K562 treated with DMSO at 1 percent for 48 hours (cell line): ENCODE data around the gene C11orf97. TPM values are rescaled to one million over a fixed set of nuclear protein-coding genes. Genes with fewer than 3 reads are reported as not detected.

Experiments used
- total RNA-seq: library from RNA; unstranded; fragments of 300-600 nt; gene quantifications from 2 replicates; pipeline ENCODE4 v1.2.3, GENCODE V29; 2022; ENCODE audit warnings: low replicate concordance; ENCODE audit errors: extremely low read depth

Gene C11orf97, protein sequence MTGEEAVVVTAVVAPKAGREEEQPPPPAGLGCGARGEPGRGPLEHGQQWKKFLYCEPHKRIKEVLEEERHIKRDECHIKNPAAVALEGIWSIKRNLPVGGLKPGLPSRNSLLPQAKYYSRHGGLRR
- not detected in 2 replicates for total RNA-seq

DNA sequence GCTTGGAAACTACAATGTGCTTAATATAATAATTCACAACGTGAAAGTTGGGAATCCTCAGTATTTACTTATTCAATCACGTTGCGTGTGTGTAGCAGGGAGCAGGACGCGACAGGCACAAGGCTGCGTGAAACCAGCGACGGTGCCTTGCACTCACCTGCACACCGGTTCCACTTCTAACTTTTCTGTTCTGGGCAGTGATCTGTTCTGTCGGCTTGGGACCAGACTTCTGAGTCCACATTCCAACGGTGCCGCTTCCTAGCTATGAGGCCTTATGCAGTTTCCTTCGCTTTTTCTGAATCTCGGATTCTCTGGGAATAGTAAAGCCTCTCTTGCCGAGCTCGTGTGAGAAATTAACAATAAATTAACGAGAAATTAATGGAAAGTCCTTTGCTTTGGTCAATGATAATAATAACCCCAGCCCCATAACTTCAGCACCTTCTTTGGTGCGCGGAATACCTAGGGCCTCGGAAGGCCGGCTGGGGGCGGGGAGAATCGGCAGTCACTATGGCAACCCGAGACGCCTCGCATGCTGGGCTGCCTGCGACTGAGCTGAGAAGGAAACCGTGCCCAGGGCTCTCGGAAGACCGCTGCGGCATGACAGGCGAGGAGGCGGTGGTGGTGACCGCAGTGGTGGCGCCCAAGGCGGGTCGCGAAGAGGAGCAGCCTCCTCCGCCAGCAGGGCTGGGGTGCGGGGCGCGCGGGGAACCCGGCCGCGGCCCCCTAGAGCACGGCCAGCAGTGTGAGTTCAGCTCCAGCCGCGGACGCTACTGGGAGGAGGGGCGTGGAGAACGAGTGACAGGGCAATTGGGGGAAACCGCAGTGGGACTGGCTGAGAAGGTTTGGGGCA, at the start of gene C11orf97:
Gene C11orf97 (plus strand): TSS at position 530 of the 850 bp plus-strand sequence. CDS start 68 bp downstream, at position 598.

DNA sequence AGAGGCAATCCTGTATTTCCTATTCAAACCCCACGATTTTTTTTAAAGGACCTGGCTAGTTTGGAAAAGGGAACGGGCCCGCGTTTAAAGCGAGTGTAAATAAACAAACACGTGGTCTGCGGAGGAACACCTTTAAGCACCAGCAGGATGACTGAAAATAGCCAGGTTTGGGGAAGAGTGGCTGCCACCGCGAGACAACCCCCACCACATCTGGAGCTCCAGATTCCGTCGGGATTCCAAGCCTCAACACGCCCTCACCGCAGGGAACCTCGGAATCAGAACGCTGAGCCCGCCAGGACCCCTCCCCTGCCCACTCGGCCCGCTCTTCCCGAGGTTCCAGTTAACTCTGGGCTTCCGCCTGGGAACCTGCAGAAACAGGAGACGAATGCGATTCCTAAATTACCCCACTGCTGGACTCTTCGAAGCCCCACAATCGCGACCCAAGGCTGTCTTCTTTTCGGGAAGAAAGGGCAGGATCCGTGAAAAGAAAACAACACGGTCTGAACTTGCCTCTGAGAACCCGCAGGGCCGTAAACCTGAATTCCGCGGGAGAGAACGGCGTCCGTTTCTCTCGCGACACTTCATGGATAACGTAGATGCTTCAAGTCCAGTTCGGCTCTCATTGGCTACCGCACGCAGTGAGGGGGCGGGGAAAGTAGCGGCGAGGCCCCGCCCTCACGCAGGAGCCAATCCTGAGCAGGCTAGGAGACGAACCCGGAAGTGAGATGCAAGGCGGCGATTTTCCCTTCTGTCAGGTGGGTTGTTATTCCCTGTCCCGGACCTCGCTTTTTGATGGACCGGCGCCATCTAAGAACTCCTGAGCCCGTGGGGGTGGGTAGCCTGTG, 18.8 kb upstream of the C11orf97 start, which contains the start of the genes ANKRD49 and MRE11:
Gene ANKRD49 (plus strand): TSS at position 704 of the 845 bp plus-strand sequence. CDS start 2,710 bp downstream, outside the sequence.
Gene MRE11 (minus strand): TSS at position 564 of the 845 bp plus-strand sequence. CDS start 1,043 bp downstream, outside the sequence.

DNA sequence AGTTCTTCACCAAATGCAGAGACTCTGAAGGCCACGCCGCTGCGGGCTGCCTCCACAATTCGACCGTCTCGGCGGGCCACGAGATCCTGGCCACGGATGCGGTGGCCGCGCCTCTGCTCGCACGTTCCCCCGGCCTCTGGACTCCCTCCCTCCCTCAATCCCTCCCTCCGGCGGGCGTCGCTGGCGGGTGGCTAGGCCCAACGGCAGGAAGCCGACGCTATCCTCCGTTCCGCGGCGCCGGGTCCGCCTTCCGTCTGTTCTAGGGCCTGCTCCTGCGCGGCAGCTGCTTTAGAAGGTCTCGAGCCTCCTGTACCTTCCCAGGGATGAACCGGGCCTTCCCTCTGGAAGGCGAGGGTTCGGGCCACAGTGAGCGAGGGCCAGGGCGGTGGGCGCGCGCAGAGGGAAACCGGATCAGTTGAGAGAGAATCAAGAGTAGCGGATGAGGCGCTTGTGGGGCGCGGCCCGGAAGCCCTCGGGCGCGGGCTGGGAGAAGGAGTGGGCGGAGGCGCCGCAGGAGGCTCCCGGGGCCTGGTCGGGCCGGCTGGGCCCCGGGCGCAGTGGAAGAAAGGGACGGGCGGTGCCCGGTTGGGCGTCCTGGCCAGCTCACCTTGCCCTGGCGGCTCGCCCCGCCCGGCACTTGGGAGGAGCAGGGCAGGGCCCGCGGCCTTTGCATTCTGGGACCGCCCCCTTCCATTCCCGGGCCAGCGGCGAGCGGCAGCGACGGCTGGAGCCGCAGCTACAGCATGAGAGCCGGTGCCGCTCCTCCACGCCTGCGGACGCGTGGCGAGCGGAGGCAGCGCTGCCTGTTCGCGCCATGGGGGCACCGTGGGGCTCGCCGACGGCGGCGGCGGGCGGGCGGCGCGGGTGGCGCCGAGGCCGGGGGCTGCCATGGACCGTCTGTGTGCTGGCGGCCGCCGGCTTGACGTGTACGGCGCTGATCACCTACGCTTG, 31.7 kb downstream of the C11orf97 start, which contains the start of gene FUT4:
Gene FUT4 (plus strand): TSS at position 227 of the 951 bp plus-strand sequence. CDS start 213 bp downstream, at position 440.

DNA sequence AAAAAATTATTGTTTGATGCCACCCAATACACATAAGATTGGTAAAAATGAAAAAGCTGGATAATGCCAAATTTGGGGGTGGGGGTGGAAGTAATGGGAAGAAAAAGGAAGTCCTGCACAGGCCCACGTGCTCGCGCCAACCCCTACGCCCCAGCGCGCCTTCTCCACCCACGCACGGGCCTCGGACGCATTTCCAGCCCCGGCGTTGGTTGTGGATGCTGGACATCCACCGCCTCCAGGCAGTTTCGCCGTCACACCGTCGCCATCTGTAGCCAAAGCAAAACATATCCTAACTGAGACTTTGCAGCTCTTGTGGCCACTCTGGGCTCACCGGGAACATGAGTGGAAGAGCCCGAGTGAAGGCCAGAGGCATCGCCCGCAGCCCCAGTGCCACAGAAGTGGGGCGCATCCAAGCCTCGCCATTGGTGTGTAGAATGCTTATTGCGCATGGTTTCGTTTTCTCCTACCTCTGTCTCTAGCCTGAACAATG, 55.0 kb downstream of the C11orf97 start, which contains the start of gene PIWIL4:
Gene PIWIL4 (plus strand): TSS at position 188 of the 490 bp plus-strand sequence. CDS start 151 bp downstream, at position 339.

Other genes starting within 250 kb of the C11orf97 start
- gene IZUMO1R, start 207.9 kb upstream of the C11orf97 start, total RNA-seq, result not detected in 2 replicates
- not detected in 2 replicates for gene GPR83, start 111.0 kb upstream of the C11orf97 start, total RNA-seq
- not detected in 2 replicates for gene MRE11, start 18.6 kb upstream of the C11orf97 start, total RNA-seq
- not detected in 2 replicates for gene ANKRD49, start 18.5 kb upstream of the C11orf97 start, total RNA-seq
- not detected in 2 replicates for gene FUT4, start 31.5 kb downstream of the C11orf97 start, total RNA-seq
- gene PIWIL4, start 54.9 kb downstream of the C11orf97 start, total RNA-seq, result not detected in 2 replicates